Activated CD4-positive, alpha-beta T cell treated with anti-CD3 and anti-CD28 coated beads, Interleukin-2, Interleukin-6, amounts not matched to agents 100 ng/mL and 50 ng/mL, durations not matched to agents 16 hours and 8 hours (primary cell): ENCODE data around the gene USF3.
A peak's percentile ranks its signal among the peaks of the same experiment; 100 is the strongest.

Source experiments
- DNase-seq: peaks from one replicate; pipeline ENCODE4 v3.0.0-alpha.2; 2020

The USF3 gene

GRCh38 chr3:113606539-113607218 lies 89.8 kb downstream of the USF3 start:
- peak; percentile 88 for DNase-seq

DNA sequence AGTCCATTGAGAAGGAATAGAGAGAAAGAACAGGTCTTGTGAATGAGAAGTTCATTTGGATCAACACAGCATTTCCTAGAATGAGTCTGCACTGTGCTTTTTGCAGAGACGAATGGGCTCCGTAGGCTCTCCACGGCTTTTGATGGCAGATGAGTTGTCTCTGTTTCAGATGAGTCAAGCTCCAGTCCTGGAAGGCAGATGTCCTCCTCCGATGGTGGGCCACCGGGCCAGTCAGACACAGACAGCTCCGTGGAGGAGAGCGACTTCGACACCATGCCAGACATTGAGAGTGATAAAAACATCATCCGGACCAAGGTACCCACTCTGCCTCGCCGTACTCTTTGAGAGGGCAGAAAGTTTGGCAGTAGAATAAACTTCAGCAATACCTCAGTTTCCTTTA lies 93.6 kb downstream of the USF3 start:
- DNase-seq: no peak

GRCh38 chr3:113602256-113602655 lies 94.2 kb downstream of the USF3 start:
- DNase-seq: no peak

DNA sequence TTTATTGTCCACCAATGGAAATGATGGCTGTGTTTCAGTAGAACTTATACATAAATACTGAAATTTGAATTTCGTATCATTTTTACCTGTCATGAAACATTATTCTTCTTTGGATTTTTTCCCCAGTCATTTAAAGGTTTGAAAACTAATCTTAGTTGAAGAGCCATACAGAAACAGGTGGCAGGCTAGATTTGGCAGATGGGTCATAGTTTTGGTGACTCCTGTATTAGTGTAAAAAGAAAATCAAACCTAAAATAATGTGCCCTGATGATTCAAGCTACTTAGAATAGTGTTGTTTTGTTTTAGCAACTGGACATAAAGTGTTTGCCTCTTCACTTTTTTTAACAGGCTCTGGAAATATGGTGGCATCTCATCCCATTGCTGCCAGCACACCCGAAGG lies 95.2 kb downstream of the USF3 start:
- DNase-seq: no peak

- no peak for DNase-seq
These were observed 95.8 kb downstream of the USF3 start for GRCh38 chr3:113600418-113601182.
